HG03196 (cell line): ENCODE measurements around the gene DRD3.

Experiments
- ATAC-seq: cut with Tn5 transposase; IDR thresholded peaks from one replicate; pipeline ENCODE4 v1.9.1; 2021; ENCODE audit not compliant: unreplicated experiment

The DRD3 gene

DNA sequence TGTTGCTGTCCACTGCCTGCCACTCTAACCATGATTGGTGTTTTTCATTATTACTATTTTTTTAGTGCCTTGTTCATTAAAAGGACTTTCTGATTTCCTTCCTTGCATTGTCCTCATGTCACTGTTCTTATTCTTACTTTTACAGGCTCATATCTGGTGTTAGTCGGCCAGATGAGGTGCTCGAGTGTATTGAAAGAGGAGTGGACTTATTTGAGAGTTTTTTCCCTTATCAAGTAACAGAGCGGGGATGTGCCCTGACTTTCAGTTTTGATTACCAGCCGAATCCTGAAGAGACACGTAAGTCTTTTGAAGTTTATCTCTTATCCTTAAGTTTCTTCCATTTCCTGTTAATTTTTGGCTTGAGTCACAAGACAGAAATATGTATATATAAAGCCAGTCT is 99.1 kb downstream of the DRD3 start:
- no peak for ATAC-seq

DNA sequence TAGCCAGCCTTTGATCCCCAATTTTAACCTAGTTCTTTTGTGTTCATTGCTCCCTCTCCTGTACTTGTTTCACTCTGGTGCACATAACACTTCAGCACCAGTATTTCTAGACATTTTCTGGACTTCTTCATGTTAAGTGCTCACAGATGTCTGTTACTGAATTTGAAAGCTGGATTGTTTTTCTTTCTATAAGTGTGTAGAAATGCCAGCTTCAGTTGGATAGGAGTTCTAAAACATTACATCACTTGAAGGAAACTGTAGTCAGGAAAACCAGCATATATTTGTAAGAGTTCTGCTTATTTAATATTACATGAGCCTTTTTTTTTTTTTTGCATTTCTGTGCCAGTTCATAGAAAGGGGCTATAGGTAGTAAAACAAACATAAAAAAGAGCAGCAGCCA is 100.7 kb downstream of the DRD3 start:
- ATAC-seq, result no peak
